GM12801 (cell line): Measurements from ENCODE around the gene POLK.

ENCODE experiments used
- CTCF ChIP-seq: IDR thresholded peaks from one replicate; pipeline ENCODE4 v1.5.1; 2011; ENCODE audit warnings: control low read depth; ENCODE audit not compliant: insufficient read length; ENCODE audit errors: extremely low read depth

POLK gene

GRCh38 chr5:75552764-75553163 lies 41.1 kb downstream of the POLK start:
- no peak for TF ChIP-seq CTCF

DNA sequence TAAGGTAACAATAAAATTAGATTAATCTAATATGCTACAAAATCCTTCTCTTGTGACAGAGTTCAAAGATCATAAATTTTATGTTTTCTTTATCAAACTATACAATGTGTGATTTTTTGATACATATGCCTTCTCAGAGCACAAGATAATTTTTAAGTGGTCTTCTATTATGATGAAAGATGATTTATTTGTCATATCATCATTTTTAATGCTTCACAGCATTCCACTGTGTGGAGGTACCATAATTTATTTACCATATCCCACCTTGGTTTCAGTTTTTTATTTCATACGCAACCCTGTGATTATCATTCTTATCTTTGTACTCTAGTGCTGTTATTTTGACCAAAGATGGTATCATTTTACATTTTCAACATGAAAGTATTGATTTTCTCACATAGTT lies 41.7 kb downstream of the POLK start:
- TF ChIP-seq CTCF = no peak

GRCh38 chr5:75558221-75558620 lies 46.5 kb downstream of the POLK start:
- no peak for TF ChIP-seq CTCF

- no peak for TF ChIP-seq CTCF
Measured at GRCh38 chr5:75558981-75559632, 47.4 kb downstream of the POLK start.

DNA sequence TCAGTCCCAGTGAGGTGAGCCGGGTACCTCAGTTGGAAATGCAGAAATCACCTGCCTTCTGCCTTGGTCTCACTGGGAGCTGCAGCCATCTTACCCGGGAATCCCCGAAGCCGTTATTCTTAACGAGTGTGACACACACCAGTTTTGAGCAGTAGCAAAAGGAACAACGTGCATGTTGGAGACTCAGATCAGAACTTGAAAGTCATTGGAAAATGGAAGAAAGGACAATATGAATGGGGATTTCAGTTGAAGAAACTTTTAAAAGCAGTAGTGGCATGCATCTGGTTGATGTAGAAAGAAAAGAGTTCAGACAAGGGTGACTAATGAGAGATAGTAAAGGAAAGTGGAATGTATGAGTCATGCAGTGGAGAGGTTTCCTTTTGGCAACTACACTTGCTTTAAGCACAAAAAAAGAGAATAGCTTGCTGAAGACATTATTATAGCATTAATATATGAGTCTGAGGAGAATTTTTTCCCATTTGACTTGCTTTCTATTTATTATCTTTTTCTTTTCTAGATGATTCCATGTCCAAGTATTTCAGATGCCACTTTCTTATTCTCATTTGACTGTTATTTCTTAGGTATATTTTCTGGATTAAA lies 55.1 kb downstream of the POLK start:
- no peak for TF ChIP-seq CTCF

DNA sequence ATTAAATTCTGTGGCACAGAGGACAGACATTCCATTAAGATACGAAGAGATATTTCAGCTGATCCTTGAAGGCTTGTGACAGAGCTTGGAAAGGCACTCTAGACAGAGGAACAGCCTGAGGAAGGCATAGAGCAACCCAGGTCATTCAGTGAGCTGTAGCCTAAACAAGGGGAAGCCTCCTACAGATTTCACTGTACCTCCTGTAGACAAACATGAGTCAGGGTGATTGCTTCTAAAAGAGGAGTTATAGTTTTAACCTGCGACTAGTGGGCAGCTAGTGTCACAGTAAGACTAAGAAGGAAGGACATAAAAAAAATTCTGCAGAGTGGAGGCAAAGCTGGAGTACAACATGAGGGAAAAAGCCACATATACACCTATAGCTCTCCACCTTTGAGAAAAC lies 56.0 kb downstream of the POLK start:
- TF ChIP-seq CTCF = no peak

DNA sequence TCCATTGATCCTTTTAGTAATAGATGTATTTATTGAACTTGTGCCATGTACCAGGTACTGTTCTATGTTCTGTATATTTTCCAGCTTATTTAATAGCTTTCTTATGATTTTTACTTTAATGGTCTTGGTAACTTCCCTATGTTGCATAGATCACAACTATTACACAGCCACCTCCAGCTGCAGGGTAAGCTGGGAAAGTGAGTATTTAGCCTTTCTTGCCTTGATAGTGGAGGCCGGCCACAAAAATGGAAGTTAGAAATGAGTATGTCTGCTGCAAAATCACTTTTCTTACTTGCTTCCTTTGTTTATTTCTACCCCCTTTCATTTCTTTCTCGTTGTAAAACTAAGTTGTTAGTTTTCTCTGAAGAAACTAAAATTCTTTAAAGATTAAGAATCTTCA lies 56.5 kb downstream of the POLK start:
- no peak for TF ChIP-seq CTCF
